ENCODE data around the gene ZMYND10.

The ZMYND10 gene

DNA sequence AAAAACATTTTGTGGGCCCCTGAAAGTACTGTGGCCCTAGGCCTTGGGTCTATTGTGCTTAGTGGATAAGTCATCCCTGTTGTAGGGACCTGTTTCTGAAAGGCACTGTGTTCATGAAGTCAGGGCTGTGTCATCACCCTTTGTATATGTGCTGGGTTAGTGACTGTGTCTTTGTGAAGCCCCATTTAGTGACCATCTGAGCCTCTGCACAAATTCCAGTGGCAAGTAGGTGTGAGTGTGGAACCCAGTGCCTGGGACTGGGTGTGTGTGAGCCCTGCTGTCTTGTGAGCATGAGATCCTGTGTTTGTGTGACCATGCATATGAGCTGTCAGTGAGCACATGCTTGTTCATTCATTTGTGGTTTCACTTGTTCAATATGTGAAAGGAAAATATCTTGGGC is 40.9 kb downstream of the ZMYND10 start:
- Histone ChIP-seq H2AK5ac (ENCODE audit: low read length, severe bottlenecking) (no peak overlapping the region), H2BK120ac (ENCODE audit: low read depth, low read length) (no peak overlapping the region), H2BK12ac (ENCODE audit: low read length in 2 of 2) (no peak overlapping the region), H3K4me1 (ENCODE audit: control insufficient read depth, insufficient read depth, low read depth, low read length) (peaks cover 29% of the 10 kb centered on the region), H2AFZ (ENCODE audit: low read depth, low read length) (no peak overlapping the region), H3K9ac (ENCODE audit: low read length) (no peak overlapping the region), H3K9me3 (ENCODE audit: control insufficient read depth, low read length) (peaks cover 3% of the 10 kb centered on the region), H4K91ac (ENCODE audit: low read length) (no peak overlapping the region), H4K8ac (ENCODE audit: low read length) (no peak overlapping the region), H3K23ac (ENCODE audit: low read length in 2 of 2) (no peak overlapping the region), H3K4ac (ENCODE audit: low read depth in 1 of 2, low read length in 2 of 2) (no peak overlapping the region), H3K4me3 (ENCODE audit: insufficient read depth in 1 of 2, low read depth in 1 of 2, low read length in 2 of 2) (no peak overlapping the region), H3K36me3 (ENCODE audit: control insufficient read depth in 1 of 2, insufficient read depth in 2 of 2, low read depth in 1 of 2, low read length in 2 of 2) (peaks cover 0 to 3% of the 10 kb centered on the region in 2 experiments), H3K14ac (ENCODE audit: low read length in 2 of 2) (no peak overlapping the region), H3K27me3 (ENCODE audit: control insufficient read depth in 1 of 2, insufficient read depth in 1 of 2, low read length in 2 of 2) (no peaks in the 10 kb centered on the region), H3K27ac (ENCODE audit: low read length, poor library complexity, severe bottlenecking) (no peak overlapping the region), H2BK5ac (ENCODE audit: low read depth, low read length, poor library complexity, severe bottlenecking) (no peak overlapping the region), H2BK15ac (ENCODE audit: low read depth, poor library complexity, severe bottlenecking) (no peak overlapping the region), H3K4me2 (ENCODE audit: low read length, poor library complexity, severe bottlenecking) (no peak overlapping the region), H3K18ac (ENCODE audit: low read depth in 1 of 2, low read length in 2 of 2) (no peak overlapping the region), H3K79me1 (replicated peaks; ENCODE audit: low read length, poor library complexity, severe bottlenecking) (peaks cover 4% of the 10 kb centered on the region)
- DNase-seq: peak; percentile 34

DNA sequence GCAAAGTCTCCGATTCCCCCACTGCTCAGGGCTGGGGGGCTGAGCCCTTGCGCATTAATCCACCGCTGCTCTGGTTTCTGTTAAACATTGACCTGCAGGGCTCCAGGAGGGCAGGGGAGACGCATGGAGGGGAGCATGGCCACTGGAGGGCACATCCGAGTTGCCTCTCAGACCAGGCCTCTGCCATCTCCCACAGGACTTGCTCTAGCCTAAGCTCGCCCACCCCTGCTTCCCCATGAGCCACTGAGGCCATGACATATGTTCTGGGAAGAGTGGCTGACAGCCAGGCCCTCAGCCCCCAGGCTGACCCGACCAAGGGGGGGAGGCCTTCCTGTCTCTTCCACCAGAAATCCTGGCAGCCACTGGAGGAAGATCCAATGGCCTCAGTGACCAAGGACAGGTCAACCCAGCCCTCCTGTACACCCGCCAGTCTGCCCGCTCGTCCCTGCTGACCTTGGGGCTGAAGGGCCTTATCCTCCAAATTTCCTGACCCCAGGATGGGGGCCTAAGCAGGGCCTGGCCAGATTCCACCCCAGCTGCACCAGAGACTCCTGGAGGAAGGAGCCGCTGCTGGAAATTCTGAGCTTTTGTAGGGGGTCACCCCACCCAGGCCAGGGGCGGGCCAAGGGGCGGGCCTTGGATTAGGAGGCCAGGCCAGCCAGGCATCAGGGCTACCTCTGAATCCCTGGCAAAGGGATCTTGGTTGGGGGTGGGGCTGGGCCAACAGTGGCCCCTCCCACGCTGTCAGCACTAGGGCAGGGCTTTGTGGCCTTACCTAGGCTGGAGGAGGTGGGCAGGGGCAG is 42.3 kb downstream of the ZMYND10 start, which contains the start of gene HYAL1:
HYAL1 (minus strand) TSS at position 562 of the 803 bp plus-strand sequence. CDS start 618 bp downstream, outside the sequence.
- Histone ChIP-seq H3K4me2 (ENCODE audit: low read length, poor library complexity, severe bottlenecking) (no peak within 1 kb of the TSS), H3K9me3 (ENCODE audit: control insufficient read depth, low read length) (no peaks in the 10 kb centered on the region), H3K36me3 (ENCODE audit: control insufficient read depth in 1 of 2, insufficient read depth in 2 of 2, low read depth in 1 of 2, low read length in 2 of 2) (no peaks in the 10 kb centered on the region), H3K4me3 (ENCODE audit: insufficient read depth in 1 of 2, low read depth in 1 of 2, low read length in 2 of 2) (no peak within 1 kb of the TSS), H2BK12ac (ENCODE audit: low read length in 2 of 2) (peak within 1 kb of the TSS in 1 of 2 experiments; percentile 21), H3K4ac (ENCODE audit: low read depth in 1 of 2, low read length in 2 of 2) (no peak within 1 kb of the TSS), H3K79me1 (replicated peaks; ENCODE audit: low read length, poor library complexity, severe bottlenecking) (peaks cover 9% of the 10 kb centered on the region), H3K14ac (ENCODE audit: low read length in 2 of 2) (no peak within 1 kb of the TSS), H3K27me3 (ENCODE audit: control insufficient read depth in 1 of 2, insufficient read depth in 1 of 2, low read length in 2 of 2) (no peaks in the 10 kb centered on the region), H2BK15ac (ENCODE audit: low read depth, poor library complexity, severe bottlenecking) (no peak within 1 kb of the TSS), H2AFZ (ENCODE audit: low read depth, low read length) (no peak within 1 kb of the TSS), H4K91ac (ENCODE audit: low read length) (no peak within 1 kb of the TSS), H3K4me1 (ENCODE audit: control insufficient read depth, insufficient read depth, low read depth, low read length) (peaks cover 34% of the 10 kb centered on the region), H3K23ac (ENCODE audit: low read length in 2 of 2) (no peak within 1 kb of the TSS), H2AK5ac (ENCODE audit: low read length, severe bottlenecking) (peak within 1 kb of the TSS; percentile 59), H3K27ac (ENCODE audit: low read length, poor library complexity, severe bottlenecking) (no peak within 1 kb of the TSS), H4K8ac (ENCODE audit: low read length) (no peak within 1 kb of the TSS), H3K18ac (ENCODE audit: low read depth in 1 of 2, low read length in 2 of 2) (no peak within 1 kb of the TSS), H2BK5ac (ENCODE audit: low read depth, low read length, poor library complexity, severe bottlenecking) (no peak within 1 kb of the TSS), H2BK120ac (ENCODE audit: low read depth, low read length) (no peak within 1 kb of the TSS), H3K9ac (ENCODE audit: low read length) (peak within 1 kb of the TSS; percentile 22)
- 80% methylated on average over 14 of the region's 14 CpGs for WGBS
- no peak for DNase-seq

GRCh38 chr3:50302095-50303012 is 43.2 kb downstream of the ZMYND10 start:
- H3K14ac ChIP-seq (ENCODE audit: low read length in 2 of 2): peak overlapping the region in 1 of 2 experiments; percentile 55
- H2AK5ac ChIP-seq (ENCODE audit: low read length, severe bottlenecking): peak overlapping the region; percentile 23
- DNase-seq: no peak
- no peak overlapping the region for H3K27ac ChIP-seq (ENCODE audit: low read length, poor library complexity, severe bottlenecking)
- H2BK15ac ChIP-seq (ENCODE audit: low read depth, poor library complexity, severe bottlenecking): no peak overlapping the region
- H3K9me3 ChIP-seq (ENCODE audit: control insufficient read depth, low read length): no peaks in the 10 kb centered on the region
- H2AFZ ChIP-seq (ENCODE audit: low read depth, low read length): no peak overlapping the region
- peaks cover 0 to 4% of the 10 kb centered on the region in 2 experiments for H3K36me3 ChIP-seq (ENCODE audit: control insufficient read depth in 1 of 2, insufficient read depth in 2 of 2, low read depth in 1 of 2, low read length in 2 of 2)
- 97% methylated on average over 32 of the region's 32 CpGs for WGBS
- peak overlapping the region; percentile 5 for H4K8ac ChIP-seq (ENCODE audit: low read length)
- no peak overlapping the region for H3K9ac ChIP-seq (ENCODE audit: low read length)
- no peak overlapping the region for H3K18ac ChIP-seq (ENCODE audit: low read depth in 1 of 2, low read length in 2 of 2)
- H3K23ac ChIP-seq (ENCODE audit: low read length in 2 of 2): no peak overlapping the region
- peaks cover 12% of the 10 kb centered on the region for H3K79me1 ChIP-seq (replicated peaks; ENCODE audit: low read length, poor library complexity, severe bottlenecking)
- peak overlapping the region; percentile 47 for H4K91ac ChIP-seq (ENCODE audit: low read length)
- no peak overlapping the region for H3K4me3 ChIP-seq (ENCODE audit: insufficient read depth in 1 of 2, low read depth in 1 of 2, low read length in 2 of 2)
- H2BK5ac ChIP-seq (ENCODE audit: low read depth, low read length, poor library complexity, severe bottlenecking): no peak overlapping the region
- no peak overlapping the region for H3K4ac ChIP-seq (ENCODE audit: low read depth in 1 of 2, low read length in 2 of 2)
- no peak overlapping the region for H3K4me2 ChIP-seq (ENCODE audit: low read length, poor library complexity, severe bottlenecking)
- no peaks in the 10 kb centered on the region for H3K27me3 ChIP-seq (ENCODE audit: control insufficient read depth in 1 of 2, insufficient read depth in 1 of 2, low read length in 2 of 2)
- no peak overlapping the region for H2BK120ac ChIP-seq (ENCODE audit: low read depth, low read length)
- peaks cover 36% of the 10 kb centered on the region for H3K4me1 ChIP-seq (ENCODE audit: control insufficient read depth, insufficient read depth, low read depth, low read length)
- peak overlapping the region in 1 of 2 experiments; percentile 21 for H2BK12ac ChIP-seq (ENCODE audit: low read length in 2 of 2)

Data from mesenchymal stem cell (in vitro differentiated cells and primary cell).